ENCODE measurements around the gene ZNF846. TPM values are rescaled to one million over a fixed set of nuclear protein-coding genes. Genes with fewer than 3 reads are reported as not detected.

ZNF846 gene
- total and polyA plus RNA-seq, 2 experiments from 2014 or later: 6.0 to 14.8 TPM

Other genes starting within 250 kb of the ZNF846 start
- 20.0 and 22.7 TPM in 2 replicates for gene ZNF426, start 230.1 kb downstream of the ZNF846 start, total RNA-seq (2014; rRNA removed; shearing (Covaris generic))
- gene ZNF426, start 230.1 kb downstream of the ZNF846 start, polyA plus RNA-seq (2016; fragmentation: Nextera tagmentation; extraction: Ambion mirVana): 10.5 and 11.0 TPM in 2 replicates
- 252 and 263 TPM in 2 replicates for gene ZNF121, start 184.2 kb downstream of the ZNF846 start, total RNA-seq (2014; rRNA removed; shearing (Covaris generic))
- 42.3 and 50.8 TPM in 2 replicates for gene ZNF121, start 184.2 kb downstream of the ZNF846 start, polyA plus RNA-seq (2016; fragmentation: Nextera tagmentation; extraction: Ambion mirVana)
- gene ZNF561, start 147.5 kb downstream of the ZNF846 start, total RNA-seq (2014; rRNA removed; shearing (Covaris generic)): 69.9 and 71.1 TPM in 2 replicates
- gene ZNF561, start 147.5 kb downstream of the ZNF846 start, polyA plus RNA-seq (2016; fragmentation: Nextera tagmentation; extraction: Ambion mirVana): 20.5 and 22.7 TPM in 2 replicates
- gene ZNF562, start 93.6 kb downstream of the ZNF846 start, total RNA-seq (2014; rRNA removed; shearing (Covaris generic)): 48.3 and 68.8 TPM in 2 replicates
- 11.2 and 15.6 TPM in 2 replicates for gene ZNF562, start 93.6 kb downstream of the ZNF846 start, polyA plus RNA-seq (2016; fragmentation: Nextera tagmentation; extraction: Ambion mirVana)
- 25.4 and 32.8 TPM in 2 replicates for gene FBXL12, start 50.3 kb upstream of the ZNF846 start, total RNA-seq (2014; rRNA removed; shearing (Covaris generic))
- gene FBXL12, start 50.3 kb upstream of the ZNF846 start, polyA plus RNA-seq (2016; fragmentation: Nextera tagmentation; extraction: Ambion mirVana): 23.5 and 24.1 TPM in 2 replicates
- gene UBL5, start 59.2 kb upstream of the ZNF846 start, total RNA-seq (2014; rRNA removed; shearing (Covaris generic)): 304 and 484 TPM in 2 replicates
- gene UBL5, start 59.2 kb upstream of the ZNF846 start, polyA plus RNA-seq (2016; fragmentation: Nextera tagmentation; extraction: Ambion mirVana): 1,371 and 1,518 TPM in 2 replicates
- 102 and 127 TPM in 2 replicates for gene PIN1, start 66.6 kb upstream of the ZNF846 start, total RNA-seq (2014; rRNA removed; shearing (Covaris generic))
- 112 and 127 TPM in 2 replicates for gene PIN1, start 66.6 kb upstream of the ZNF846 start, polyA plus RNA-seq (2016; fragmentation: Nextera tagmentation; extraction: Ambion mirVana)
- gene OLFM2, start 167.8 kb upstream of the ZNF846 start, total RNA-seq (2014; rRNA removed; shearing (Covaris generic)): 117 and 125 TPM in 2 replicates
- 58.1 and 62.1 TPM in 2 replicates for gene OLFM2, start 167.8 kb upstream of the ZNF846 start, polyA plus RNA-seq (2016; fragmentation: Nextera tagmentation; extraction: Ambion mirVana)
- gene COL5A3, start 241.8 kb upstream of the ZNF846 start, total RNA-seq (2014; rRNA removed; shearing (Covaris generic)): 1.0 and 1.3 TPM in 2 replicates
- 0.89 and 1.2 TPM in 2 replicates for gene COL5A3, start 241.8 kb upstream of the ZNF846 start, polyA plus RNA-seq (2016; fragmentation: Nextera tagmentation; extraction: Ambion mirVana)
- gene RDH8, start 244.7 kb upstream of the ZNF846 start, total RNA-seq (2014; rRNA removed; shearing (Covaris generic)): not detected in 2 replicates
- gene RDH8, start 244.7 kb upstream of the ZNF846 start, polyA plus RNA-seq (2016; fragmentation: Nextera tagmentation; extraction: Ambion mirVana): not detected in 2 replicates